A673 (cell line): Measurements from ENCODE around the gene CEACAM16. TPM values are rescaled to one million over a fixed set of nuclear protein-coding genes. Genes with fewer than 3 reads are reported as not detected.
A peak's percentile ranks its signal among the peaks of the same experiment; 100 is the strongest.

Experiments
- BruUV-seq: library from RNA; stranded (reverse); fragments of 400-500 nt; replicated peaks from 2 replicates; lab custom pipeline; 2021; lab: Mats Ljungman, UMichigan
- CTCF ChIA-PET: fragments of 300-600 bp; sonication (Branson Sonifier 250); formaldehyde crosslinking; loops from one replicate; lab custom pipeline; 2022; ENCODE audit warnings: antibody characterized with exemption; lab: Charles Lee
- POLR2A ChIA-PET: fragments of 300-600 bp; sonication (Branson Sonifier 250); formaldehyde crosslinking; loops from one replicate; lab custom pipeline; 2022; ENCODE audit warnings: antibody characterized with exemption; ENCODE audit not compliant: low non-redundant PET; lab: Charles Lee
- DNase-seq: peaks from one replicate; pipeline ENCODE4 v3.0.0-alpha.2; 2015; ENCODE audit warnings: low spot score
- H3K27ac ChIP-seq: fragments of 200-600 bp; sonication (generic); 2 replicates; pipeline ENCODE4 v1.5.1; 2016; ENCODE audit warnings: mixed run types, low read depth, mild to moderate bottlenecking, mixed read lengths, antibody characterized with exemption, low read length; ENCODE audit not compliant: poor library complexity, severe bottlenecking
- H3K27me3 ChIP-seq: fragments of 200-600 bp; sonication (generic); replicated peaks from 2 replicates; pipeline ENCODE4 v1.6.1; 2017; ENCODE audit warnings: mixed run types, low read depth, mild to moderate bottlenecking, mixed read lengths, antibody characterized with exemption, low read length; ENCODE audit not compliant: insufficient read depth, poor library complexity
- H3K36me3 ChIP-seq: fragments of 200-600 bp; sonication (generic); 2 replicates; pipeline ENCODE4 v1.6.1; 2016; ENCODE audit warnings: mixed run types, mild to moderate bottlenecking, mixed read lengths, antibody characterized with exemption, low read length; ENCODE audit not compliant: insufficient read depth, poor library complexity, severe bottlenecking
- H3K4me1 ChIP-seq: fragments of 200-600 bp; sonication (generic); 2 replicates; pipeline ENCODE4 v1.6.1; 2017; ENCODE audit warnings: mixed run types, mild to moderate bottlenecking, mixed read lengths, antibody characterized with exemption, low read length; ENCODE audit not compliant: insufficient read depth, poor library complexity, severe bottlenecking
- H3K4me3 ChIP-seq: fragments of 200-600 bp; sonication (generic); 2 replicates; pipeline ENCODE4 v1.5.1; 2016; ENCODE audit warnings: low read depth, mixed run types, mild to moderate bottlenecking, mixed read lengths, low read length; ENCODE audit not compliant: poor library complexity, severe bottlenecking
- H3K9me3 ChIP-seq: fragments of 200-600 bp; sonication (generic); 2 replicates; pipeline ENCODE4 v1.6.1; 2016; ENCODE audit warnings: mixed run types, low read depth, mild to moderate bottlenecking, mixed read lengths, antibody characterized with exemption, low read length; ENCODE audit not compliant: poor library complexity, severe bottlenecking
- EZH2 ChIP-seq: fragments of 200-600 bp; sonication (generic); IDR thresholded peaks from 2 replicates; pipeline ENCODE4 v1.6.1; 2017; ENCODE audit warnings: borderline replicate concordance, low read depth, mild to moderate bottlenecking, mixed read lengths, antibody characterized with exemption, low read length; ENCODE audit not compliant: poor library complexity, severe bottlenecking
- intact Hi-C: fragments of 100-400 bp; cut with micrococcal nuclease; formaldehyde crosslinking; loops from one replicate; pipeline ENCODE4 v1.10.0; 2022; ENCODE audit not compliant: unreplicated experiment
- total RNA-seq: library from RNA; stranded (reverse); gene quantifications from 2 replicates; pipeline ENCODE4 v1.2.3, GENCODE V29; 2021
- TF ChIP-seq, protein P1 (sequence below): fragments of 300-800, 200-600 bp; sonication (generic); conservative IDR thresholded peaks from 2 replicates; pipeline ENCODE4 v1.5.1; 2017; ENCODE audit warnings: low read depth, mild to moderate bottlenecking, antibody characterized with exemption, low read length, moderate library complexity, mixed read lengths

CEACAM16 gene
- total RNA-seq, 1 experiment from 2014 or later, result not detected

- POLR2A ChIA-PET, result no interaction called here
- H3K36me3 ChIP-seq, result no peaks in the 10 kb centered on the region
- DNase-seq, result no peak
- TF ChIP-seq, protein P1, sequence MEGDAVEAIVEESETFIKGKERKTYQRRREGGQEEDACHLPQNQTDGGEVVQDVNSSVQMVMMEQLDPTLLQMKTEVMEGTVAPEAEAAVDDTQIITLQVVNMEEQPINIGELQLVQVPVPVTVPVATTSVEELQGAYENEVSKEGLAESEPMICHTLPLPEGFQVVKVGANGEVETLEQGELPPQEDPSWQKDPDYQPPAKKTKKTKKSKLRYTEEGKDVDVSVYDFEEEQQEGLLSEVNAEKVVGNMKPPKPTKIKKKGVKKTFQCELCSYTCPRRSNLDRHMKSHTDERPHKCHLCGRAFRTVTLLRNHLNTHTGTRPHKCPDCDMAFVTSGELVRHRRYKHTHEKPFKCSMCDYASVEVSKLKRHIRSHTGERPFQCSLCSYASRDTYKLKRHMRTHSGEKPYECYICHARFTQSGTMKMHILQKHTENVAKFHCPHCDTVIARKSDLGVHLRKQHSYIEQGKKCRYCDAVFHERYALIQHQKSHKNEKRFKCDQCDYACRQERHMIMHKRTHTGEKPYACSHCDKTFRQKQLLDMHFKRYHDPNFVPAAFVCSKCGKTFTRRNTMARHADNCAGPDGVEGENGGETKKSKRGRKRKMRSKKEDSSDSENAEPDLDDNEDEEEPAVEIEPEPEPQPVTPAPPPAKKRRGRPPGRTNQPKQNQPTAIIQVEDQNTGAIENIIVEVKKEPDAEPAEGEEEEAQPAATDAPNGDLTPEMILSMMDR, result no peak
- H3K27ac ChIP-seq, result peak overlapping the region; percentile 23
- no peaks in the 10 kb centered on the region for H3K9me3 ChIP-seq
- H3K4me3 ChIP-seq, result no peak overlapping the region
- no peaks in the 10 kb centered on the region for H3K27me3 ChIP-seq
- CTCF ChIA-PET, result no interaction called here
- H3K4me1 ChIP-seq, result peaks cover 13% of the 10 kb centered on the region
- intact Hi-C loops, result no loop called here
- no TSS peak for BruUV-seq
These were observed 38.5 kb downstream of the CEACAM16 start for GRCh38 chr19:44737238-44738071.

DNA sequence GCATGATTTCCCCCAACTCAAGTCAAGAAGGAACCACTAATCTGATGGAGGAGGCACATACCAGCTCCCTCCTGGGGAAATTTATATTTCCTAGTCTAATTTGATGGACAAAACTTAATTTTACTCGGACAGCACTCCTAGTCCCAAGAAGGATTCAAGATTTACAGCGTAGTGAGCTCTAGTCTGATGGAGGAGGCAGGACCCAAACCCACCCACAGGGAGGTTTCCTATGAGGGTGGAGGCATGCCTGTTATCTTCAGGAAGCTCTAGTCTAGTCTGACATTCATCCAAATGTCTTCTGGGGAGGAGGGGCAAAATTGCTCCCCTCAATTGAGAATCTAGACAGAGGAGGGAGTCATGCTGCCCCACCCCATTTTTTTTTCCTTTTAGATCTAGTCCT lies 39.2 kb downstream of the CEACAM16 start:
- H3K4me1 ChIP-seq, result peaks cover 19% of the 10 kb centered on the region
- ChIA-PET POLR2A (no interaction called here), CTCF (no interaction called here)
- BruUV-seq, result no TSS peak
- no peak overlapping the region for H3K27ac ChIP-seq
- no peak overlapping the region for H3K4me3 ChIP-seq
- no peaks in the 10 kb centered on the region for H3K9me3 ChIP-seq
- TF ChIP-seq, protein P1, result no peak
- no peak for TF ChIP-seq EZH2
- H3K36me3 ChIP-seq, result no peaks in the 10 kb centered on the region
- DNase-seq, result no peak
- intact Hi-C loops, result no loop called here
- no peaks in the 10 kb centered on the region for H3K27me3 ChIP-seq

GRCh38 chr19:44738603-44739558 lies 39.9 kb downstream of the CEACAM16 start:
- ChIA-PET CTCF (no interaction called here), POLR2A (interaction anchor here (0.6 kb wide), 1 partner anchor 261 kb away, joined by 4 read pairs; no protein-coding TSS in a partner anchor)
- Histone ChIP-seq H3K4me3 (no peak overlapping the region), H3K9me3 (no peaks in the 10 kb centered on the region), H3K36me3 (no peaks in the 10 kb centered on the region), H3K27me3 (no peaks in the 10 kb centered on the region), H3K4me1 (peaks cover 19% of the 10 kb centered on the region), H3K27ac (no peak overlapping the region)
- no TSS peak for BruUV-seq
- no peak for DNase-seq
- no peak for TF ChIP-seq EZH2
- TF ChIP-seq, protein P1, result no peak
- intact Hi-C loops, result no loop called here
